ENCODE data around the gene SUSD6.
"Not testable (repeated sequence)": the region's sequence is repeated elsewhere in the genome, so short reads cannot be mapped to it uniquely, and the experiment has no call there.

Gene SUSD6

GRCh38 chr14:69712599-69713088 lies 101.2 kb downstream of the SUSD6 start:
- no peak for DNase-seq (ENCODE audit: low read depth, low spot score)

GRCh38 chr14:69713209-69713781 lies 101.9 kb downstream of the SUSD6 start:
- no peak for DNase-seq (ENCODE audit: low read depth, low spot score)

- DNase-seq (ENCODE audit: low read depth, low spot score), result no peak
Measured at GRCh38 chr14:69713993-69714679, 102.7 kb downstream of the SUSD6 start.

GRCh38 chr14:69715725-69716477 lies 104.5 kb downstream of the SUSD6 start:
- peak; percentile 90 for DNase-seq (ENCODE audit: low read depth, low spot score)

GRCh38 chr14:69716478-69717187 lies 105.2 kb downstream of the SUSD6 start:
- DNase-seq (ENCODE audit: low read depth, low spot score), result peak; percentile 91

- DNase-seq (ENCODE audit: low read depth, low spot score), result not testable (repeated sequence)
Measured at GRCh38 chr14:69718614-69719013, 107.2 kb downstream of the SUSD6 start.

- no peak for DNase-seq (ENCODE audit: low read depth, low spot score)
Measured at GRCh38 chr14:69719501-69719951, 108.1 kb downstream of the SUSD6 start.

- DNase-seq (ENCODE audit: low read depth, low spot score), result no peak
Measured at GRCh38 chr14:69720912-69721311, 109.5 kb downstream of the SUSD6 start.

- DNase-seq (ENCODE audit: low read depth, low spot score), result no peak
Measured at GRCh38 chr14:69726761-69727511, 115.5 kb downstream of the SUSD6 start.

GRCh38 chr14:69727860-69728259 lies 116.5 kb downstream of the SUSD6 start:
- DNase-seq (ENCODE audit: low read depth, low spot score), result no peak

- not testable (repeated sequence) for DNase-seq (ENCODE audit: low read depth, low spot score)
Measured at GRCh38 chr14:69731919-69732598, 120.7 kb downstream of the SUSD6 start.

GRCh38 chr14:69736405-69736804 lies 125.0 kb downstream of the SUSD6 start:
- DNase-seq (ENCODE audit: low read depth, low spot score), result not testable (repeated sequence)

- no peak for DNase-seq (ENCODE audit: low read depth, low spot score)
Measured at GRCh38 chr14:69741055-69741454, 129.7 kb downstream of the SUSD6 start.

GRCh38 chr14:69749956-69750355 lies 138.6 kb downstream of the SUSD6 start:
- DNase-seq (ENCODE audit: low read depth, low spot score), result no peak

- no peak for DNase-seq (ENCODE audit: low read depth, low spot score)
Measured at GRCh38 chr14:69750495-69750894, 139.1 kb downstream of the SUSD6 start.

GRCh38 chr14:69752773-69753172 lies 141.4 kb downstream of the SUSD6 start:
- no peak for DNase-seq (ENCODE audit: low read depth, low spot score)

- DNase-seq (ENCODE audit: low read depth, low spot score), result no peak
Measured at GRCh38 chr14:69753860-69754259, 142.5 kb downstream of the SUSD6 start.

GRCh38 chr14:69754487-69754886 lies 143.1 kb downstream of the SUSD6 start:
- DNase-seq (ENCODE audit: low read depth, low spot score), result no peak

GRCh38 chr14:69755296-69755695 lies 143.9 kb downstream of the SUSD6 start:
- no peak for DNase-seq (ENCODE audit: low read depth, low spot score)

GRCh38 chr14:69755784-69756183 lies 144.4 kb downstream of the SUSD6 start:
- no peak for DNase-seq (ENCODE audit: low read depth, low spot score)

- no peak for DNase-seq (ENCODE audit: low read depth, low spot score)
Measured at GRCh38 chr14:69756298-69756697, 144.9 kb downstream of the SUSD6 start.

Measured in brain pericyte (primary cell).